K562 (cell line): ENCODE measurements around the gene TSPAN11. TPM values are rescaled to one million over a fixed set of nuclear protein-coding genes. Genes with fewer than 3 reads are reported as not detected.

ENCODE experiments used
- ATAC-seq: fragments of 200-7000 bp; cut with Tn5 transposase; 3 replicates; pipeline ENCODE4 v1.9.1; 2020; ENCODE audit warnings: moderate library complexity
- BruUV-seq: library from RNA; stranded (reverse); fragments of 400-500 nt; replicated peaks from 2 replicates; lab custom pipeline; 2021; lab: Mats Ljungman, UMichigan
- CTCF ChIA-PET: fragments of 300-600 bp; formaldehyde crosslinking; extraction: SDS; loops from one replicate; lab custom pipeline; 2021; ENCODE audit warnings: low intra/inter-chr PET ratio; lab: Yijun Ruan, JAX
- POLR2A ChIA-PET: fragments of 300-600, 350-650 bp; sonication (Branson Sonifier 250); formaldehyde crosslinking; extraction: SDS; loops from one replicate; lab custom pipeline; 2021; ENCODE audit warnings: antibody characterized with exemption, inconsistent platforms; lab: Yijun Ruan, JAX
- DNase-seq, 4 experiments: peaks; one replicate each; pipeline versions ENCODE4 v3.0.0 to v3.0.0-alpha.2; 2011 to 2018; ENCODE audit warnings: low spot score in 3 of 4, mixed read lengths in 3 of 4; ENCODE audit errors: extremely low read depth in 1 of 4
- FAIRE-seq: peaks from 2 replicates; lab custom pipeline; 2011; peaks lifted over from hg19 to GRCh38; lab: Jason Lieb, UNC
- H2AFZ ChIP-seq: 2 replicates; pipeline ENCODE4 v1.6.0; 2011; ENCODE audit warnings: low read depth, low read length, control low read depth, inconsistent platforms
- H3K27ac ChIP-seq: fragments of 200-600 bp; 3 replicates; pipeline ENCODE4 v1.8.0; 2011; ENCODE audit warnings: low read depth, mild to moderate bottlenecking, control low read depth, inconsistent platforms, low read length, moderate library complexity, mixed read lengths; ENCODE audit errors: extremely low read depth
- H3K27me3 ChIP-seq, 2 experiments: fragments of 300-600 bp in 1 of 2; 2 replicates in 1 of 2; 3 replicates in 1 of 2; pipeline versions ENCODE4 v1.6.0 to v1.8.0; 2011; ENCODE audit warnings: inconsistent platforms in 2 of 2, low read length in 2 of 2, mild to moderate bottlenecking in 1 of 2, mixed read lengths in 1 of 2, moderate library complexity in 1 of 2; ENCODE audit not compliant: control insufficient read depth in 2 of 2, insufficient read depth in 2 of 2
- H3K36me3 ChIP-seq: fragments of 300-600 bp; 3 replicates; pipeline ENCODE4 v1.8.0; 2011; ENCODE audit warnings: mild to moderate bottlenecking, low read length, inconsistent platforms; ENCODE audit not compliant: control insufficient read depth, insufficient read depth
- H3K4me1 ChIP-seq, 2 experiments: fragments of 200-600 bp in 1 of 2; replicated peaks in 1 of 2; 2 replicates in 1 of 2; 3 replicates in 1 of 2; pipeline versions ENCODE4 v1.5.1 to v1.8.0; 2011; ENCODE audit warnings: inconsistent platforms in 2 of 2, low read length in 2 of 2, mild to moderate bottlenecking in 1 of 2, mixed read lengths in 1 of 2, moderate library complexity in 1 of 2; ENCODE audit not compliant: control insufficient read depth in 2 of 2, insufficient read depth in 2 of 2
- H3K4me2 ChIP-seq: 2 replicates; pipeline ENCODE4 v1.6.1; 2011; ENCODE audit warnings: low read length, control low read depth, inconsistent platforms, mixed read lengths; ENCODE audit not compliant: insufficient read depth
- H3K4me3 ChIP-seq: fragments of 200-600 bp; sonication (generic), shearing (Covaris generic); 2 replicates; pipeline ENCODE4 v1.5.1; 2016; ENCODE audit warnings: control low read depth, inconsistent platforms
- H3K79me2 ChIP-seq: fragments of 200-600 bp; 3 replicates; pipeline ENCODE4 v1.8.0; 2011; ENCODE audit warnings: low read length, inconsistent platforms; ENCODE audit not compliant: control insufficient read depth, insufficient read depth
- H3K9ac ChIP-seq, 2 experiments: 2 replicates each; pipeline versions ENCODE4 v1.6.0 to v1.6.1; 2011; ENCODE audit warnings: low read depth in 2 of 2, low read length in 2 of 2, control low read depth in 1 of 2, inconsistent platforms in 1 of 2, mild to moderate bottlenecking in 1 of 2, mixed read lengths in 1 of 2; ENCODE audit not compliant: insufficient read depth in 1 of 2
- H3K9me1 ChIP-seq: one replicate; pipeline ENCODE4 v1.6.0; 2011; ENCODE audit warnings: inconsistent platforms, mild to moderate bottlenecking, low read length, moderate library complexity; ENCODE audit not compliant: control insufficient read depth, insufficient read depth
- H3K9me3 ChIP-seq: replicated peaks from 2 replicates; pipeline ENCODE4 v1.5.1; 2011; ENCODE audit warnings: low read depth, low read length, inconsistent platforms; ENCODE audit not compliant: control insufficient read depth, insufficient read depth
- H4K20me1 ChIP-seq: replicated peaks from 2 replicates; pipeline ENCODE4 v1.6.1; 2011; ENCODE audit warnings: low read length, inconsistent platforms, mixed read lengths; ENCODE audit not compliant: control insufficient read depth, insufficient read depth
- COPS2 ChIP-seq: fragments of 450-650 bp; conservative IDR thresholded peaks from 2 replicates; pipeline ENCODE4 v1.6.1; 2016; ENCODE audit warnings: mild to moderate bottlenecking, moderate library complexity
- CTBP1 ChIP-seq: fragments of 450-650 bp; IDR thresholded peaks from 2 replicates; pipeline ENCODE4 v1.6.1; 2016; ENCODE audit warnings: borderline replicate concordance
- EHMT2 ChIP-seq: fragments of 450-650 bp; IDR thresholded peaks from 2 replicates; pipeline ENCODE4 v1.6.1; 2018; ENCODE audit warnings: antibody characterized with exemption
- FOXA1 ChIP-seq: fragments of 450-650 bp; IDR thresholded peaks from 2 replicates; pipeline ENCODE4 v1.6.1; 2016; ENCODE audit warnings: mild to moderate bottlenecking, borderline replicate concordance
- HIVEP1 ChIP-seq: fragments of 250-450 bp; sonication (Bioruptor Pico); IDR thresholded peaks from 2 replicates; pipeline ENCODE4 v1.4.0; 2020; ENCODE audit warnings: mild to moderate bottlenecking
- IRF2 ChIP-seq: sonication (generic); formaldehyde crosslinking; IDR thresholded peaks from 2 replicates; pipeline ENCODE4 v1.8.1; 2022; ENCODE audit warnings: mild to moderate bottlenecking, missing genetic modification reagents
- KAT7 ChIP-seq: sonication (generic); formaldehyde crosslinking; IDR thresholded peaks from 2 replicates; pipeline ENCODE4 v1.8.0; 2022; ENCODE audit warnings: missing genetic modification reagents, mild to moderate bottlenecking, borderline replicate concordance
- MTA1 ChIP-seq: fragments of 450-650 bp; IDR thresholded peaks from 2 replicates; pipeline ENCODE4 v1.6.1; 2017; ENCODE audit warnings: borderline replicate concordance
- ZKSCAN8 ChIP-seq: fragments of 200-800 bp; sonication (Bioruptor generic); IDR thresholded peaks from 2 replicates; pipeline ENCODE4 v1.6.1; 2016; ENCODE audit warnings: missing genetic modification characterization, missing compliant biosample characterization
- ZNF408 ChIP-seq: fragments of 250-450 bp; sonication (Bioruptor Pico); IDR thresholded peaks from 2 replicates; pipeline ENCODE4 v1.4.0; 2020; ENCODE audit warnings: low read depth, mild to moderate bottlenecking, moderate library complexity
- WGBS: fragments of 100-300 bp; shearing (Covaris generic); methylation state at CpG from one replicate; pipeline ENCODE4 v1.1.6; 2016; ENCODE audit warnings: low coverage, mixed read lengths; ENCODE audit not compliant: insufficient coverage; ENCODE audit errors: missing lambda C conversion rate; 5-methylcytosine and 5-hydroxymethylcytosine counted together
- in situ Hi-C: fragments of 300-500 bp; cut with MboI; formaldehyde crosslinking; loops from 4 replicates; pipeline ENCODE4 v1.15.0; 2018; ENCODE audit warnings: inconsistent platforms, mixed read lengths
- intact Hi-C: fragments of 100-400 bp; cut with micrococcal nuclease; formaldehyde crosslinking; loops from 2 replicates; pipeline ENCODE4 v1.14.2; 2022
- polyA plus RNA-seq, 8 experiments: library from polyadenylated mRNA; depleted of rRNA in 4 of 8; stranded (reverse) in 5 of 8; unstranded in 3 of 8; fragments of >200 nt; fragmentation: Nextera tagmentation in 2 of 8; fragmentation: Illumina TruSeq in 1 of 8; extraction: Ambion mirVana in 2 of 8; extraction: Trizol in 1 of 8; gene quantifications; 2 replicates each; pipeline versions ENCODE4 v1.2.1 to v1.2.3, GENCODE V29; 2011 to 2014; ENCODE audit warnings: inconsistent platforms in 1 of 8, missing spikeins in 1 of 8
- total RNA-seq, 7 experiments: library from RNA; depleted of rRNA in 6 of 7; stranded (reverse); fragments of >200 nt in 6 of 7; fragmentation: Illumina TruSeq in 2 of 7; extraction: Trizol in 2 of 7; gene quantifications; 2 replicates each; pipeline versions ENCODE4 v1.2.1 to v1.2.3, GENCODE V29; 2011 to 2021; ENCODE audit warnings: low replicate concordance in 1 of 7
- TF ChIP-seq, protein P1 (sequence below): sonication (generic); formaldehyde crosslinking; IDR thresholded peaks from 2 replicates; pipeline ENCODE4 v1.8.0; 2023; ENCODE audit warnings: mild to moderate bottlenecking, missing genetic modification reagents
- TF ChIP-seq, protein P2 (sequence below), 2 experiments: fragments of 450-650 bp; IDR thresholded peaks; 2 replicates each; pipeline ENCODE4 v1.6.1; 2016
- TF ChIP-seq, protein P3 (sequence below): fragments of 250-450 bp; sonication (Bioruptor Pico); IDR thresholded peaks from 2 replicates; pipeline ENCODE4 v1.8.0; 2021; ENCODE audit warnings: borderline replicate concordance, mild to moderate bottlenecking, moderate library complexity; ENCODE audit not compliant: poor library complexity, severe bottlenecking
- TF ChIP-seq, protein P4 (sequence below): fragments of 250-450 bp; sonication (Bioruptor Pico); IDR thresholded peaks from 2 replicates; pipeline ENCODE4 v1.4.0; 2020; ENCODE audit warnings: mild to moderate bottlenecking, moderate library complexity
- TF ChIP-seq, protein P5 (sequence below): fragments of 250-450 bp; sonication (Bioruptor Pico); IDR thresholded peaks from 2 replicates; pipeline ENCODE4 v1.8.0; 2021; ENCODE audit warnings: moderate library complexity, mild to moderate bottlenecking, inconsistent platforms
- TF ChIP-seq, protein P6 (sequence below): sonication (generic); IDR thresholded peaks from 2 replicates; pipeline ENCODE4 v1.6.1; 2016

Gene TSPAN11
- total and polyA plus RNA-seq, 9 of the 15 experiments (the other 6 are each of a cell fraction or from before 2014, with no cell fraction given), result not detected

DNA sequence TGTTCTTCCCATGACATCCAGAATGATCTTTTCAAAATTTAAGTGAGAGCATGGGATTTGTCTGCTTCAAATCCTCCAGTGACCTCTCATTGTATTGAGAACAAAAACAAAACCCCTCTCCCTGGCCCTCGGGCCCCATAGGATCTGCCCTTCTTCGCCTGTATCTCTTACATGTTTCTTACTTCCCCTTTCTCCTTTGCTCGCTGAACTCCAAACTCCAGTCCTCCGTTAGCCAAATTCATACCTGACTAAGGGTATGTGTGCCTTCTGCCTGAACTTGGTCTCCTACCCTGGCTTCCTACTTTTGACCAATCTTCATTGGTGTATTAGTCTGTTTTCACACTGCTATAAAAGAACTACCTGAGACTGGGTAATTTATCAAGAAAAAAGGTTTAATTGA, 13.2 kb upstream of the TSPAN11 start:
- no peaks in the 10 kb centered on the region for H4K20me1 ChIP-seq
- no TSS peak for BruUV-seq
- intact Hi-C loops (no loop called here), in situ Hi-C loops (no loop called here)
- H3K4me3 ChIP-seq, result no peak overlapping the region
- ATAC-seq (no peak), DNase-seq (no peak), FAIRE-seq (no peak)
- no peak overlapping the region for H2AFZ ChIP-seq
- no peaks in the 10 kb centered on the region for H3K79me2 ChIP-seq
- H3K4me1 ChIP-seq, result no peaks in the 10 kb centered on the region
- WGBS, result 0% methylated on average over 4 of the region's 4 CpGs
- H3K4me2 ChIP-seq, result no peak overlapping the region
- H3K9me3 ChIP-seq, result no peaks in the 10 kb centered on the region
- ChIA-PET CTCF (no interaction called here), POLR2A (no interaction called here)
- no peaks in the 10 kb centered on the region for H3K36me3 ChIP-seq
- H3K27ac ChIP-seq, result no peak overlapping the region
- no peaks in the 10 kb centered on the region for H3K9me1 ChIP-seq
- H3K27me3 ChIP-seq, result peaks cover 0 to 11% of the 10 kb centered on the region in 2 experiments; a peak in 2 of 5 replicates
- no peak overlapping the region for H3K9ac ChIP-seq
- TF ChIP-seq, protein P1, sequence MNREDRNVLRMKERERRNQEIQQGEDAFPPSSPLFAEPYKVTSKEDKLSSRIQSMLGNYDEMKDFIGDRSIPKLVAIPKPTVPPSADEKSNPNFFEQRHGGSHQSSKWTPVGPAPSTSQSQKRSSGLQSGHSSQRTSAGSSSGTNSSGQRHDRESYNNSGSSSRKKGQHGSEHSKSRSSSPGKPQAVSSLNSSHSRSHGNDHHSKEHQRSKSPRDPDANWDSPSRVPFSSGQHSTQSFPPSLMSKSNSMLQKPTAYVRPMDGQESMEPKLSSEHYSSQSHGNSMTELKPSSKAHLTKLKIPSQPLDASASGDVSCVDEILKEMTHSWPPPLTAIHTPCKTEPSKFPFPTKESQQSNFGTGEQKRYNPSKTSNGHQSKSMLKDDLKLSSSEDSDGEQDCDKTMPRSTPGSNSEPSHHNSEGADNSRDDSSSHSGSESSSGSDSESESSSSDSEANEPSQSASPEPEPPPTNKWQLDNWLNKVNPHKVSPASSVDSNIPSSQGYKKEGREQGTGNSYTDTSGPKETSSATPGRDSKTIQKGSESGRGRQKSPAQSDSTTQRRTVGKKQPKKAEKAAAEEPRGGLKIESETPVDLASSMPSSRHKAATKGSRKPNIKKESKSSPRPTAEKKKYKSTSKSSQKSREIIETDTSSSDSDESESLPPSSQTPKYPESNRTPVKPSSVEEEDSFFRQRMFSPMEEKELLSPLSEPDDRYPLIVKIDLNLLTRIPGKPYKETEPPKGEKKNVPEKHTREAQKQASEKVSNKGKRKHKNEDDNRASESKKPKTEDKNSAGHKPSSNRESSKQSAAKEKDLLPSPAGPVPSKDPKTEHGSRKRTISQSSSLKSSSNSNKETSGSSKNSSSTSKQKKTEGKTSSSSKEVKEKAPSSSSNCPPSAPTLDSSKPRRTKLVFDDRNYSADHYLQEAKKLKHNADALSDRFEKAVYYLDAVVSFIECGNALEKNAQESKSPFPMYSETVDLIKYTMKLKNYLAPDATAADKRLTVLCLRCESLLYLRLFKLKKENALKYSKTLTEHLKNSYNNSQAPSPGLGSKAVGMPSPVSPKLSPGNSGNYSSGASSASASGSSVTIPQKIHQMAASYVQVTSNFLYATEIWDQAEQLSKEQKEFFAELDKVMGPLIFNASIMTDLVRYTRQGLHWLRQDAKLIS (CRISPR knock-in tag), result no peak
- TF ChIP-seq ZKSCAN8 (no peak), IRF2 (CRISPR knock-in tag) (no peak), HIVEP1 (CRISPR knock-in tag) (no peak), CTBP1 (no peak), FOXA1 (no peak), EHMT2 (no peak), COPS2 (no peak), KAT7 (CRISPR knock-in tag) (no peak), ZNF408 (CRISPR knock-in tag) (no peak), MTA1 (no peak)
- TF ChIP-seq, protein P2, sequence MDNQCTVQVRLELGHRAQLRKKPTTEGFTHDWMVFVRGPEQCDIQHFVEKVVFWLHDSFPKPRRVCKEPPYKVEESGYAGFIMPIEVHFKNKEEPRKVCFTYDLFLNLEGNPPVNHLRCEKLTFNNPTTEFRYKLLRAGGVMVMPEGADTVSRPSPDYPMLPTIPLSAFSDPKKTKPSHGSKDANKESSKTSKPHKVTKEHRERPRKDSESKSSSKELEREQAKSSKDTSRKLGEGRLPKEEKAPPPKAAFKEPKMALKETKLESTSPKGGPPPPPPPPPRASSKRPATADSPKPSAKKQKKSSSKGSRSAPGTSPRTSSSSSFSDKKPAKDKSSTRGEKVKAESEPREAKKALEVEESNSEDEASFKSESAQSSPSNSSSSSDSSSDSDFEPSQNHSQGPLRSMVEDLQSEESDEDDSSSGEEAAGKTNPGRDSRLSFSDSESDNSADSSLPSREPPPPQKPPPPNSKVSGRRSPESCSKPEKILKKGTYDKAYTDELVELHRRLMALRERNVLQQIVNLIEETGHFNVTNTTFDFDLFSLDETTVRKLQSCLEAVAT (IDR thresholded peaks at IDR 0.05), result no peak
- TF ChIP-seq, protein P3, sequence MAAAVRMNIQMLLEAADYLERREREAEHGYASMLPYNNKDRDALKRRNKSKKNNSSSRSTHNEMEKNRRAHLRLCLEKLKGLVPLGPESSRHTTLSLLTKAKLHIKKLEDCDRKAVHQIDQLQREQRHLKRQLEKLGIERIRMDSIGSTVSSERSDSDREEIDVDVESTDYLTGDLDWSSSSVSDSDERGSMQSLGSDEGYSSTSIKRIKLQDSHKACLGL (CRISPR knock-in tag), result no peak
- TF ChIP-seq, protein P4, sequence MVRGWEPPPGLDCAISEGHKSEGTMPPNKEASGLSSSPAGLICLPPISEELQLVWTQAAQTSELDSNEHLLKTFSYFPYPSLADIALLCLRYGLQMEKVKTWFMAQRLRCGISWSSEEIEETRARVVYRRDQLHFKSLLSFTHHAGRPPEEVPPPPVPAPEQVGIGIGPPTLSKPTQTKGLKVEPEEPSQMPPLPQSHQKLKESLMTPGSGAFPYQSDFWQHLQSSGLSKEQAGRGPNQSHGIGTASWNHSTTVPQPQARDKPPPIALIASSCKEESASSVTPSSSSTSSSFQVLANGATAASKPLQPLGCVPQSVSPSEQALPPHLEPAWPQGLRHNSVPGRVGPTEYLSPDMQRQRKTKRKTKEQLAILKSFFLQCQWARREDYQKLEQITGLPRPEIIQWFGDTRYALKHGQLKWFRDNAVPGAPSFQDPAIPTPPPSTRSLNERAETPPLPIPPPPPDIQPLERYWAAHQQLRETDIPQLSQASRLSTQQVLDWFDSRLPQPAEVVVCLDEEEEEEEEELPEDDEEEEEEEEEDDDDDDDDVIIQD (CRISPR knock-in tag), result no peak
- TF ChIP-seq, protein P5, sequence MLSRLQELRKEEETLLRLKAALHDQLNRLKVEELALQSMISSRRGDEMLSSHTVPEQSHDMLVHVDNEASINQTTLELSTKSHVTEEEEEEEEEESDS (CRISPR knock-in tag), result no peak
- TF ChIP-seq, protein P6, sequence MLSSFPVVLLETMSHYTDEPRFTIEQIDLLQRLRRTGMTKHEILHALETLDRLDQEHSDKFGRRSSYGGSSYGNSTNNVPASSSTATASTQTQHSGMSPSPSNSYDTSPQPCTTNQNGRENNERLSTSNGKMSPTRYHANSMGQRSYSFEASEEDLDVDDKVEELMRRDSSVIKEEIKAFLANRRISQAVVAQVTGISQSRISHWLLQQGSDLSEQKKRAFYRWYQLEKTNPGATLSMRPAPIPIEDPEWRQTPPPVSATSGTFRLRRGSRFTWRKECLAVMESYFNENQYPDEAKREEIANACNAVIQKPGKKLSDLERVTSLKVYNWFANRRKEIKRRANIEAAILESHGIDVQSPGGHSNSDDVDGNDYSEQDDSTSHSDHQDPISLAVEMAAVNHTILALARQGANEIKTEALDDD, result no peak
